GM19463 (cell line): ENCODE data around the gene RAG2.

Experiments used
- ATAC-seq: cut with Tn5 transposase; IDR thresholded peaks from one replicate; pipeline ENCODE4 v1.9.1; 2021; ENCODE audit warnings: mild to moderate bottlenecking, moderate library complexity; ENCODE audit not compliant: unreplicated experiment

The RAG2 gene

DNA sequence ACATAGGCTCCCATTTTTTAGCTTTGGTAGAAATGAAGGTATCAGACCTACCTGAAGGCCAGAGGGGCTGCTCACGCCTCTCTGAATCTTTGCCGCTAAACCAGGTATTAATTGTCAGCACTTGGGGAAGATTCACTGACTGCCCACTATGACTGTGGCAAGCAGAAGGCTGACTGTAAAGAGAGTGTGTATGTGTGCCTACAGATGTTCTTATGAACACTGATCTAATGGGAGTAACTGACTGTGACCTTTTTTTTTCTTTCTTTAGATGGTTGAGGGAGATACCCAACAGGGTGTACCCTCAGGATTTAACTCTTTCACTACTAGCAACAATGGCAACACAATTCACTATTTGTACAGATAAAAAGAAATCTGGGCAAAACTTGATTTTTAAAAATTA is at the start of gene RAG2:
RAG2 (minus strand) TSS at position 186 of the 400 bp plus-strand sequence. CDS start 4,068 bp downstream, outside the sequence.
- no peak for ATAC-seq

DNA sequence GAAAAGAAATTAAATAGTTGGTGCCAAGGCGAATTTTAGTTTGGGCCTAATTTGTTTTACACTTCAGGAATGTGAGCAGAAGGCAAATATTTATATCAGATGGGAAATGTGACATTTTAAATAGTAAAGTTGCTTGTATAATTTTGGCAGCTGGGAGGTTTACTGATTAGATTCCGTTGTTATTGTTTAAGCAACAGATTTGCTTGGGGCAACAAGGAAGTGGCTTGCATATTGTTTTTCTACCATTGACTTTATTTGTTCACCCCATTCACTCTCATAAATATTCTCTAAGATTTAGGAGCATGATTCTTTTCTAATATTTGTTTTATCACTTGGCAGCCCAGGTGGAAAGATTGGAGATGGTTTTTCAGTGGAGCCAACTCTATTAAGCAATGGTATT is 40.5 kb upstream of the RAG2 start:
- no peak for ATAC-seq

DNA sequence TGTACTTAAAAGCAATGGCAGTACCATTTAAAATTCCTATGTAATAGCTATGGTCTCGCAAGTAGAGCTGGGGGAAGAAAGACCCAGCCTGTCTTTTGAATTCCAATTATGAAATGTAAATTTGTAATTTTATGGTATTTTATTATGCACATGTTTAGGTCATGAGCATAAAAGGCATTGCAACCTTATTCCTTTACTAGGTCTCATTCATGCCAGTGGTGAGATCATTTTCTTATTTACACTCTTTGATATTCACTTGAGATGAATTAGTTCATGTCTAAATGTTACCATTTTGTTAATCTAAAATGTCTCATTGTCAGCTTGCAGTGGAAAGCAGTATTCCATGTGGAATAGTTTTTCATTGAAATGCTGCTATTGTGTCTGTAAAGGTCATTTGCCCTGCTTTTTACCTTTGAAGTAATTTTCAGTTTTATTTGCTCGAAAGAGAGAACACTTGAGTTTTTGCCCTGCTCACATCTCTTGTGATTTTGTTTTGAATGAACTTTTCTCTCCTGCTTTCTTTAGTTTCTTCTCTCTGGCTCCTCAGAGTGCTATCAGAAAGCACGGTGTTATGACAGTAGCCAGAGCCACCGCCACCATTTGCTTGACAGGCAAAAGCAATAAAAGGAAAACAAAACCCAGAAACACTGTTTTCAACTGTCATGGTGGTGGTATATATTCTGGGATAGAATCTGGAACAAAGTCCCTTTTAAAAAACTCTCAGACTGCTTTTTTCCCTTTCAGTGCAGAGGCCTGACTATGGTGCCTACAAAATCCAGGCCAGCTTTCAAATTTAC is 37.2 kb upstream of the RAG2 start:
- ATAC-seq, result no peak

DNA sequence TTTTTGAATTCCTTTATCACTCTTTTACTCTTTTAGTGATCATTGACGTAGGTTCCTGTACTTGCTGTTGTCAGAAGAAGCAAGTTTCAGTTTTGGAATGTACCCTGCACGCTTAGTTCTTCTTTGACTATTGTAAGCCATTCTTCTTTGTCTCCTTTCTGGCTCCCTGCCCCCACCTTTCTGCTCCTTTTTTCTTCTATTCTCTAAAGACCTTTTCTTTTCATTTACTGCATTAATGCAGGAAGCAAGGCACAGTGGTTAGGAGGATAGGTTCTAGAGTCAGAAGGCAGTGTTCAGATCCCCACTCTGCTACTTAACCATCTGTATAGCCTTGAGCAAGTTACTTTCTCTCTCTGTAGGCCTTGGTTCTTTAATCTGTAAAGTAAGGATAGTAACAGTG is 33.7 kb upstream of the RAG2 start:
- peak; percentile 63 for ATAC-seq

DNA sequence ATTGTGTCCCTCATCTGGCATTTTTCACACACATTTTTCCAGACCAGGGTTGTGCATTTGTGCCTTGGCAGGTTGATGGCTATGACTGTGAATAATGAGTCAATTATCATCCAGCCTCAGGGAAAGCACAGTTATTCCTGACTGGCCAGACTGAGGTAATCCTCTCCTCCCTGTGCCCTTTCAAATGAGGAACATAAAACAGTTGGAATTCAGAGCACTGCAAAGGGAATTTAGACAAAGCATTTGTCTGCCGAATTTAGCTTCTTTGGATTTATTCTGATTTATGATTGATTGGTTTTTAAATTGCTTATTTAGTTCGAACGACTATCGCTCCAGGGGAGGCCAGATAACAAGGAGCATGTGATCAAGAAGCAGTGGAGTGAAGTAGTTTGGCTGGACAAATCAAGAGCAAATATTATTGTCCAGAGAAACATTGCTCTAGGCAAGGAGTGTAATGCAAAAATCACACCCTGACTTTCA is 30.8 kb upstream of the RAG2 start:
- no peak for ATAC-seq

DNA sequence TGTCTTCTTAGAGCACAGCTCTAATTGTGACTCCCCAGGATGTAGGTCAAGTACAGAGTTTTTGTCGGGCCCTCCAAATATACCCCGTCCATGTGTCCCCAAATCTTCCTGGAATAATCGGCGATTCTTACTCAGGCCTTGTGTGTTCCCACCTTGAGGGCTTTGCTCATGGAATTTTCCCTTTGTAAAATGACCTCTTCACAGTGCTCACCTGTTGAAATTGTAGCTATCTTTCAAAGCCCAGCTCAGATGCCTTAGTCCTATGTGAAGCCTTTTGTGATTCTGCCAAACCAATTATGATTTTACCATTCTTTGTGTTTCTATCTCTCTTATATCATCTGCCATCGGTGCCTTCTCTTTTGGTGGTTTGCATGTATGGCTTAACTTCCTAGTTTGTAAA is 30.1 kb upstream of the RAG2 start:
- ATAC-seq, result no peak

DNA sequence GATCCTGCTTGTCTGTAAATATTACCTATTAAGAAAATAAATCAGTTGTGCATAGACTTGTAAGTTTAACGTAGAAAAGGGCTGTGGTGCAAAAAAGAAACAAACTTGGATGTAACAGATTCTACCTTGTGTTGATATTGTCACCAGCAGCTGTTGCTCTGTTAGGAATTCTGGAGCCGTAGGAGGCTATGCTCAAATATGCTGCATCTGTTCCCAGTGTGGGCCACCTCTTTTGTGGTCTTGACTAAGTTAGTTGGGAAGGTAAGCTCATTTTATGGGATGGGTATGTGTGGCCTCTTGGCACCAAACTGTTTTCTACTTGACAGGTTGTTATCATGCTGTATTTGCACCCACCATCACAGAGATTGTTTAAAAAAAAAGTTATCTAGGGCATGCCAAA is 29.4 kb upstream of the RAG2 start:
- ATAC-seq, result no peak

DNA sequence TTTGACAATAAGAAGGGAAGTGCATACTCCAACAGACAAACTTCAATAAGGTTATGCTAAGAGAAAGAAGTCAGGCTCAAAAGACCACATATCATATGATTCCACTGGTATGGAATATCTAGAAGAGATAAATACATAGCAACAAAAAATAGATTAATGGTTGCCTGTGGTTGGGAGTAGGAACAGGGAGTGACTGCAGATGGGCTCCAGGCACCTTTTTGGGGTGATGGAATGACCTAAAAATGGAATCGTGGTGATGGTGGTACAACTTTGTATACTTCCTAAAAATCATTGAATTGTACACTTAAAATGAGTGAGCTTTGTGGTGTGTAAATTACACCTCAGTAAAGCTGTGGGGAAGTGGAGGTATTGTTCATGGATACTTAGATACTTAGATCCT is 29.0 kb upstream of the RAG2 start:
- ATAC-seq, result no peak

DNA sequence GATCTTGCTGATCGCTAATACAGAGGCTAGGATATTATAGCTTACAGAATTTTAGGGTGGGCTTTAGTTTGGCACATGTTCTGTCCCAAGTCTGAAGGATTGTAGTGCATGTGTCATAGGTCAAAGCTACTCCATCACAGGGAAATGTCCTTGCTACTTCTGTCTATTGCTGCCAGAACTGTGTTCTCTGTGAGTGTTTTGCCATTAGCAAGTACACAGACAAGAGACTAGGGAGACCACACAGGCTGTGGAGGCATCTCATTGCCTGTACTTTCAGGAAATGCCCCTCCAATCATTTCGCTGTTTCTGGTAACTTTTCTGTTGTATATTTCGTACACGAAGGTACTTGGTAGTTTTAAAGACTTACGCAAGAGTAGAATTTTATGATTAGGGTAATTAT is 25.5 kb upstream of the RAG2 start:
- no peak for ATAC-seq

DNA sequence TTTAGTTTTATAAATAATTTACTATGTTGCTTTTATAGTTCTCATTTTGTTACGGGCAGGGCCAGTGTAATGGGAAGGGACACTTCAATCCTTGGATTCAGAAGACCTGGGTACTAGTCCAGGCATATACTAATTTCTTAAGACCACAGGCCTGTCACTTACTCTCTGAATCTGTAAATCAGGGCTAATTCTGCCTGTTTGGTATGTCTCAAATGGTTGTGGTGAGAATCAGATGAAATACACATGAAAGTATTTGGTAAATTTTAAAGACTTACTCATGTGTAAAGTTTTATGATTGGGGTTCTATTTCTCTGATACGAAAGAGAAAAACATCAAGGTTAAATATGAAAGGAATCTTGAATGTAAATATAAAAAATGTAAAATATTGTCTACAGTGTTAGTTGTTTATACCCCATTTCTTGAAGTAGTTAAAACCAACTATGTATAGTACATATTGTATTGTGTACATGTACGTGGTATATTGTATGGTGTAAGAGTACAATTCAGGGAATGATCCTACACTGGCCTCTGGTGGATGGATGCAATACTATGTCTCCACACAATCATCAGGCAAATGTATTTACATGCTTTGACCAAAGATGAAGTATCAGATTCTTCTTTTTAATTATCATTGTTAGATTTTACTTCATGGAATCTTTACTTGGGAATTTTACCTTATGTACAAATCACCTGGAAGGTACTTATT is 24.5 kb upstream of the RAG2 start:
- peak; percentile 58 for ATAC-seq

DNA sequence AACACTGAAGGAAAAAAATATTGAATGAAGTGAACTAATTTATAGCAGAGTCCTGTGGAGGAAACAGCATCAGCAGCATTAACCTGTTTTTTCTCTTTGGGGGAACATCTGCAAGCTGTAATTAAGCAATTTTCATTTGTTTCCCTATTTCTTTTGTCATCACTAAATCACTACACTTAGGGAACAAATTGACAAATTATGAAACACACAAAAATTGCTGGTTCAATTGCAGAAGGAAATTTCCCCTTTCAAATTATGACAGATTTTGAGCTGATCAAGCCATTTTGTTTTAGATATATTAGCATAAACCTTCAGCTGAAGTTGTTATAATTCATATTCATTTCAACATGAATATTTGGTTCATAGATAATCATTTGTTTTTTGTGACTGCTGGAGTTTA is 22.2 kb upstream of the RAG2 start:
- no peak for ATAC-seq

DNA sequence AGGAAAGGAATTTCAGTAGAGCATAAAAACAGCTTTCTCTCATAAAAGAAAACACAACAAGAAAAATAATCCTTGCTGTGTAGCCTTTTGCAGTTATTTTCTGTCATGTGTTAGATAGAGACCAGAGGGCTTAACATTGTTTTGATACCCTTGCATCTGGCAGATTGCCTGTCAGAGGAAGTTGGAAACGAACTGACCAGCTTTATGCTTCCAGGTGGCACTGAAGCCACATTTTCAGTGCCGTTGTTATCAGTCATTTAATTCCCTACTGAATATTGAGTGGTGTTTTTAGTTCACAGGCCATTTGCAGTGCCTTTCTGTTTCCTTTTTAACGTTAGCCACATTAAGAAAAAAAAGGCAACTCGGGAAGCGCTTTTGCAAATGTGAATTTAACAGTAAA is 21.5 kb upstream of the RAG2 start:
- ATAC-seq, result no peak

DNA sequence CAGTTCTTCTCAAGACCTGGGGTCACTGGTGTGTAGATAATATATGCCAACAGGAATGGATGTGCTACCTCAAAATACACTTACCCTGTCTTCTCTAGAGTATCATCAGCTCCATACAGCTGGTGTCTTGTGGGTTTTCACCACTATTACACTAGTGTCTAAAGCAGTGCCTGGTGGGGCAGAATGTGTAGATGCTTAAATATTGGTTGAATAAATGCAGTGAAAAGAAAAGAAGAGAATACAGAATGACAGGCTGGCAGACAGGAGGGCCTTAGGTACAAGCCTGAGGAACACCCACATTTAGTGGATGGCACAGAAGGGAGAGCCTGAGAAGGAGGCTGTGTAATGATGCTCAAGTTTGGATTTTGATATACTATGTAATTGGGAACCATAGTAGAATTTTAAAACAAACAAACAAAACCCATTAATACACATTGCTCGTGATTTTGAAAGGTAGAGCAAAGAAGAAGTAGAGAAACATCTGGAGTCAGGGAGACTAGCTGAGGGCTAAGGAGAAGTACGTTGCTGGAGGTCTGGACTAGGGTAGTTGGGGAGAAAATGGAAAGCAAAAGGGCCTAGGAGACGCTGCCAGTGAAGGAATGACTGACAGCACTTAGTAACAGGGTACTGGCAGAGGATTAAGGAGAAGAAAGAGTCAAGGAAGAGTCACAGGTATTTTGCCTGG is 20.5 kb upstream of the RAG2 start:
- ATAC-seq, result no peak

DNA sequence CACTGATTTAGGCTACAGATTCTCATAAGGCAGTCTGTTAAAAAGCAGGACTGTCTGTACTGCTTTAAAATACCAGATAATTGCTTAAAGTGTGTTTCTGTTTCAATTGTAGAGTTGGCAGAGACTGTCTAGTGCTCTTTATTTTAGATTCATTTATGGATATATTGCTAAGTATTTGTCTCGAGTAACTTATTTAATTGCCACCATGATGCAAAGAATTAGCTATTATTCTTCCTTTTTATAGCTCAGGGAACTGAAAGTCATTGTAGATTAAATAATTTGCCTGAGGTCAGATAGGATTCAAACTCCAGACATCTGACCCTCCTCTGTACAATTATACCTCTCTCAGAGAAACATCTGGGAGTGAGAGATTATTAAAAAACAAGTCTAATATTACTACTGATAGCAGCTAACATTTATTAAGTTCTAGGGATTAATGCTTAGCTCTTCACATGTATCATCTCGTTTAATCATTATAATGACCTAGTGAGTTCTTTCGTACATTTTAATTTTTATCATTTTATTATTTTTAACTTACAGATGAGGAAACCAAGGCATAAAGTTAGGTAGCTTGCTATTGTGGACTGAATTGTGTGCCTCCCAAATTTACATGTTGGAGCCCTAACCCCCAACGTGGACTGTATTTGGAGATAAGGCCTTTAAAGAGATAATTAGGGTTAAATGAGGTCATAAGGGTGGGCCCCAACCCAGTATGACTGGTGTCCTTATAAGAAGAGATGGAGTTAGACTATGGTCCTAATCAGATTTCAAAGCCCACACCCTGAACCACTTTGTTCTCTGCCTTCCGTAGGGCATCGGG is 19.7 kb upstream of the RAG2 start:
- ATAC-seq, result no peak

DNA sequence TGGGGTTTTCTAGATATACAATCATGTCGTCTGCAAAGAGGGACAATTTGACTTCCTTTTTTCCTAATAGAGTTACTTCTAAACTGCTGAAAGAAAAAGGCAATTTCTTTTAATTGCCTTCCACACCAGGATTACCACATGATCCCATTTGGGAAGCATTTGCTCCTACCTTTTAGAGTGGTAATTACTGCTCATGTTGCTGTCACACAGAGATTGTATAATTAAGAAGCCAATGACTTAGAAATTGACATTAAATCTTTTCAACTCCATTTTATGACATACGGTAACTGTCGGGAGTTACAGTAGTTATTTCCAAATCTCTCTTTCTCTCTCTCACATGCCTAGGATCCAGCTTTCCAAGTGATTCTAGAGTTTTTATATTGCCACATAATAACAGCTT is 17.8 kb upstream of the RAG2 start:
- ATAC-seq, result no peak

DNA sequence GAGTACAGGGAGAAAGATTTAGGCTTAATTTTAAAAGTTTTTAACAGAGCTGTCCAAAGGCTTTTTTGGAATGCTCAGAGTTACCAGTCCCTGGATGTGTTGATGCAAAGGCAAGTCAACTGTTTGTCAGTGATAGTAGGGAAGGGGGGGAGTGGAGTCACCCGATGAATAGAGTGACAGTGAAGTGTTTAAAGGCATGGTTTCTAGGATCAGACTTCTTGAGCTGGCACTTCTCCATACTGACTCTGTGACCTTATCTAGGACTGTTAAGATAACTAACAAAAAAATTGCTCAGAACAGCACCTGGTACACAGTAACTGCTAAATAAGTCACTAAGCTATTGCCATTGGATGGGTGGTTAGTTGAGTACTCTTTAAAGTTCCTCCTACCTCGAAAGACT is 11.3 kb upstream of the RAG2 start:
- no peak for ATAC-seq

DNA sequence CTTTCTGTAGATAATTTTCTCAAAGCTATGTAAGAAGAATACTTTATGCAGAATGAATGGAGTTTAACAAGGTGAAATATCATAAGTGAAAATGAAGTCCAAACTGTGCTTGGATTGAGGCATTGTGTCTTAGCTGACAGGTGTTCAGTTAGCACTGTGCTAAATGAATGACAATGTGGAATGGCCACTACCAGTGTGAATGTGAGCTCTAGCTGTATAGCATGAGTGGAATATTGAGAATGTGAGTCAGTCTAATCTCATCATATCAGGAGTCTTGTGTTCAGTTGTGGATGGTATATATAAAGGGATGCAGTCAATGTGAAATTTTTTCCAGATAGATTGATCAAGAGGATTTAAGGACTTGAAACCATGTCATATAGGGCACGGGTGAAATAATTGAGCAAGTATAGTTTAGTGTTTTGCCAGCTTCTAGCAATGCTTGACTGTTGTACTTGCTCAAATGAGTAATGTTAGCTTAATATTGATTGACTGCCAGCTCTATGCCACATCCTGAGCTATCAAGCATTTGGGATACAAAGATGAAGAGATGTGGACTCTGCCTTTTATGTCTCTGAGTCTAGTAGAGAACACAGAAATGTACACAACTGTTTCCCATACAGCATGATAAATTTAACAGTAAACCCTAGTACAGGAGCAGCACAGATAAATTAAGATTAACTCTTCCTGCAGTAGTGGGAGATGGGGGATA is 10.6 kb upstream of the RAG2 start:
- ATAC-seq, result no peak

DNA sequence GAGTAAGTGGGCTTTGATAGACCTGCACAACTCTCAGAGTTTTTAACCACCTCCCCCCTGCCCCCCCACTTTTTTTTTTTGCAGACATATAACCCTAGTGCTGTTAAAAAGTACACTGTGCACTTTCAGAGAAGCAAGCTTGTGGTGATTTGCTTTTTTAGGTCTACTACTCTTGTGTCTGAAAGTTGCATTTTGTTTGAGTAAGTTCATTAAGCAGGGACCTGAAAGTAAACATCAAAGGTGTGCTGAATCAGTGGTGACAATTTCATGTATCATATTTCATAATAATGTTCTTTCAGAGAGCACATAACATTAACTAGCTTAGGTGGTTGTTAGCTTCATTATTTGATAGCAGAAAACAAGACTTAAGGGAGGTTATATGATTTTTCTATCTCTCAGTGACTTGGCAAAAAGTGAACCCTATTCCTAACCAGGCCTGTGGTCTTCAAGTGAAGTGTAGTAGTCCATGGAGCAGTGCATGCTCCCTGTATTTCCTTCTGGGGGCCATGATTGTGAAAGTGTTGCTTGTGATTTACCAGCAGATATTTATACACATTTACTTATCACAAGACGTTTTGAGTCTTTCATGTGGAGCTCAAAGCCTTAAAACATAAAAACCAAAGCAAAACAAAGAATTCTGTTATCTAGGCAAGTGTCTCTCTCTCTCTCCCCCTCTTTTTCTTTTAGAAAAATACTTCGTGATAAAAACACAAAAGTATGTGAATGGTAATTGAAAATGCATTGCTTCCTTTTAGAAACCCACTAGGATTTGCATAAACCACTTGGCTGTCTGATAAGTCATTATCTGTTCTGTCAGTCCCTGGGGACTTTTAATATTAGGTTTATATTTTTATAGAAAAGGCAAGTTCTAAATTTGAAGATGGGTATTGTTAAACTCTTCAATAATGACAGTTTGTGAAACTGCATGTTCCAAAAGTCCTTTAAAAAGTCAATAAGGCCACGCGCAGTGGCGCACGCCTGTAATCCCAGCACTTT is 7.5 kb upstream of the RAG2 start:
- ATAC-seq, result no peak

DNA sequence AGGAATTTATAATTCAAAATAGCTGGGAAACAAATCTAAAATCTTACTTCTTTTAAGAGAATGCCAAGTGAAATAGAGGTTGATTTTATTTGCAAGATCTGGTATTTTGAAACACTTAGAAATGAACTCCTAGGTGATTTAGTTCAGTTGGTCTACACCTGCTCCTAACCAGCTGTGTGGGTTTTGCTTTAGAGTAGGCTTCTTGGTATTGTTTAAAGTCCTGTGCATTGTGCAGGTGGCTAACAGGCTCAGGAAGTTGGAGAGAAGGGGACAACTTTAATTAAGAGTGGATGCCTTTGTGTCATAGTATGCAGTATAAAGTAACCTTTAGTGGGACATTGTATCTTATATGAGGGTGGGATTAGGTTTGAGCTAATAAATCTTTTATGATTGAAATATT is 4.1 kb upstream of the RAG2 start:
- ATAC-seq, result no peak
